NCI-H345 (cell line): Measurements from ENCODE around the gene MAN2B2.
A peak's percentile ranks its signal among the peaks of the same experiment; 100 is the strongest.

Experiments used
- DNase-seq: peaks from one replicate; lab custom pipeline; 2025; lab: John Stamatoyannopoulos, UW

The MAN2B2 gene

DNA sequence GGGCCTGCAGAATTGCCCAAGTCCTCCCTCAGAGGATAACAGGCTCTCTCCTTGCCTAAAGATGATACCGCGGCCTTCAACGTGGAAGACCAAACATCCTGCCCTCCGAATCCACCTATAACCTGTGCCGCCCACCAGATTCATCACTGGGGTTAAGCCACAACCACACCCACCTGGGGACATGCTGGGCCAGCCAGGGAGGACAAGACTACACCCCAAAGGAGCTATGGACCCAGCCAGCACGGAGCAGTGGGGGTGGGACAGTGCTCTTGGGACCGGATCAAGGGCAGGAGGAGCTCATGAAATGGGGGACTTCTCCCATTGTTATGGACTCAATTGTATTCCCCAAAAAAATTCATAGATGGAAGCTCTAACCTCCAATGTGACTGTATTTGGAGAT is 6.8 kb upstream of the MAN2B2 start:
- no peak for DNase-seq

DNA sequence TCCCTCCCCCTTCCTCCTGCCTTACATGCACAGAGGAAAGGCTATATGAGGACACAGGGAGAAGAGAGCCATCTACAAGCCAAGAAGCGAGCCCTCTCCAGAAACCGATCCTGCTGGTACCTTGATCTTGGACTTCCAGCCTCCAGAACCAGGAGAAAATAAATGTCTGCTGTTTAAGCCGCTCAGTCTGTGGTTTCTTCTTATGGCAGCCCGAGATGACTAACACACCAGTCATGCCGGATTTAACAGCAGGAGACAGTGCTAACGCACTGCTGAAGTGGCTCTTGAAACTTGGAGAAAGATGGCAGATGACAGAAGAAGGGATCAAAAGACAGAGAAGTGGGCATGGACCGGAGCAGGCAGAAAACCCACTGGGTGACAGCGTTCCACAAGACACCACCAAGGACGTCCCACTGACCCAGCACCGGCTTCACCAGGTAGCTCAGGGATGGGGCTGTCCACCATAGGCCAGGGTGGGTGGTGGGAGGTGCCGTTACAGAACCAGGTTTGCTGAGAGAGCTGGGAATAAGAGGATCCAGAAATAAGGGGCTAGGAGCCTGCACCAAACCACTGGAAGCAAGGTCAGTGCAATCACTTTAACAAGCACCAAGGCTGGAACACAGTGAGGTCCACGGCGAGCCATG is 6.2 kb upstream of the MAN2B2 start:
- no peak for DNase-seq

DNA sequence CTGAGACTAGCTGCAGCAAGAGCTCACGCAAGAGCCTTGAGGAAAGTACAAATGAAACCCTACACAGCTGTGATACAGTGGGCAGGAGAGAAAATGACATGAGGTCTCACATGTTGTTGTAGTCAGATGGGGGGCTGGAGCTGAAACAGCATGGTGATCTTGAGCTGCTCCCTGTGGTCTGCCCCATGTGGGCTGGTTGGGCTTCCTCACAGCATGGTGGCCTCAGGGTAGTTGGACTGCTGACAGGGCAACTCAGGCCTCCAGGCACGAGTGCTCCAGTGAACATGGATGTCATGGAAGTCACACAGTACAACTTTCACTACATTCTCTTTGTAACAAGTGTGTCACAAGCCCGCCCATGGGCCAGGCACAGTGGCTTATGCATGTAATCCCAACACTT is 3.4 kb upstream of the MAN2B2 start:
- no peak for DNase-seq

DNA sequence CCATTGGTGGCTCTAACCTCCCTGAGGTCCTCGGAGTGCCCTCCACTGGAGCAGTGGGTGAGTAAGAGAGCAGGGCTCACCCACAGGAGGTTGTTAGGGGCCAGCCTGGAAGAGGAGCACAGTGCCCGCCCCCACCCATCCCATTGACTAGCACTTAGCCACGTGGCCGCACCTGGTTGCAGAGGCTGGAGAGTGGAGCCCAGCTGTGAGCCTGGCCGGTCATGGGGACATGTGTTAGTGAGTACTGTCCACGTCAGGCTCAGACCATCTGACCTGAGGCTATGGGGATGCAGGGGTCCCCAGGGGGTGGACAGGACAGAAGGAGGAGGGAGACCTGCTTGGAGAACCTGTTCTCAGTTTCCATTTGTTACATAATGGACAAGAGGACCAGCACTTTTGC is 1.4 kb upstream of the MAN2B2 start:
- DNase-seq = no peak

DNA sequence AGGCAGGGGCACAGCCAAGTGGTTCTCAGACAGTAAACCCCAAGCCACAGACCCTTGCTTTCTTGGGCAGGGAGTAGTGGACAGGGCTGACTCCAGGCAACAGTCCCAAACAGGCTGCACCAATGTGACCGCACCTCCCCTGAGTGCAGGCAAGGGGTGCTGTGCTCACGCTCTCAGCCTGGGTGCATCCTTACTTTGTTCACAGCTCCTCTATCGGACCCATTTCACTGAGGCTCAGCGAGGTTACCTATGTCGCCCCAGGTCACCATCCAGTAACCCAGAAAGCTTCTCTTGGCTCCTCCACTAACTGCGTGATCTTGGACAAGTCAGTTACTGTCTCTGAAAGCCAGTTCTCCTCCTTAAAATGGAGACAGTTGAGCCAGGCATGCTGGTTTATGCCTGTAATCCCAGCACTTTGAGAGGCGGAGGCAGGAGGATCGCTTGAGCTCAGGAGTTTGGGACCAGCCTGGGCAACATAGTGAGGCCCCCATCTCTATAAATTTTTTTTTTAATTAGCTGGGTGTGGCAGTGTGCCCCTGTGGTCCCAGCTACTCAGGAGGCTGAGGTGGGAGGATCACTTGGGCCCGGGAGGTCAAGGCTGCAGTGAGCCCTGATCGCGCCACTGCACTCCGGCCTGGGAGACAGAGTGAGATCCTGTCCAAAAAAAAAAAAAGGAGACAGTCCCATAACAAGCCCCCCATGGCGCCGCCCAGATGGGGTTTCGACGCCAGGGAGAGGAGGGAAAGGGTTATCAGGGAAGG is 823 bp upstream of the MAN2B2 start:
- no peak for DNase-seq

GRCh38 chr4:6575503-6576240 is 683 bp downstream of the MAN2B2 start:
- no peak for DNase-seq

- DNase-seq = no peak
These were observed 1.5 kb downstream of the MAN2B2 start for GRCh38 chr4:6576512-6576911.

- no peak for DNase-seq
These were observed 1.9 kb downstream of the MAN2B2 start for GRCh38 chr4:6576932-6577331.

- no peak for DNase-seq
These were observed 2.4 kb downstream of the MAN2B2 start for GRCh38 chr4:6577409-6577808.

GRCh38 chr4:6578221-6578620 is 3.2 kb downstream of the MAN2B2 start:
- no peak for DNase-seq

GRCh38 chr4:6580353-6580752 is 5.4 kb downstream of the MAN2B2 start:
- no peak for DNase-seq

- no peak for DNase-seq
These were observed 6.7 kb downstream of the MAN2B2 start for GRCh38 chr4:6581566-6582121.

DNA sequence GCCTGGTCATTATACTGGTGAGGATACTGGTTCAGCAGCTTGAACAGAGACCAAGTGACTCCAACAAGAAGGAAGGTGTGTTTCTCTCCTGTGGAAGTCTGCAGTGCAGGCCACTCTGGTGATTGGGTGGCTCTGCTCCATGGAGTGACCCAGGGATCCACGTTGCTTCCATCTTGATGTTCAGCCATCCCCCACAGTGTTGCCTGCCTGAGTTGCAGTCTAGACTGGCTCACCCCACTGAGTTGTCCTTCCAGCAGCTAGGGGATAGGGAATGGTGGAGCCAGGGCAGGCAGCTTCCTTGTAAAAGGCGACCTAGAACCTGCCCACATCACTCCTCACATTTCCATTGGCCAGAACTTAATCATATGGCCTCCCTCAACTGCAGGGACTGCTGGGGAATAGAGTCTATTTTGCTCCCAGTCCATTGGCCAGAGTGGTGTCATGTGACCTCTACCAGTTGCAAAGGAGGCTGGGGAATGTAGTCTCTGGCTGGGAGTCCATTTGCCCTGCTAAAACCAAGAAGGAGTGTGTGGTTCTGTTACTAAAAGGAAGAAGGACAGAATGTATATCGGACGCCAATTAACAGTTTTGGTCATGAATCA is 8.0 kb downstream of the MAN2B2 start:
- no peak for DNase-seq

DNA sequence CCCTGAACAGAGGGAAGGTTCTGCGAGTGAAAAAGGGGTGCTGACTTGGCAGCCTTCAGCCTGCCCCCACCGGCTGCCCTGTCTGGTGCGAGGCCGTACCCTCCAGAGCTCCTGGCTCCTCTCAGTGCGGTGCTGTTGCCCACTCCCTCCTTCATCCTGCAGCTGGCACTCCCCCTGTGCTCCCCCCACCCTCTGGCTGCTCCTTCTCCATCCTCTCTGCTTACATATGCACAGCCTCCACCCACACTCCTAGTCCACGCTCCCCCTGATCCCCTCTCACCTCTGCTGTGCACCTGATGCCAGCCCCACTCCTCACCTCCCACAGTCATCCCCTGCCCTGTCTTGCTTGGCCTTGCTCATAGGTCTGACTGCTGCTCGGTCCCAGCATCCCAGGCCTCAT is 9.9 kb downstream of the MAN2B2 start:
- no peak for DNase-seq

DNA sequence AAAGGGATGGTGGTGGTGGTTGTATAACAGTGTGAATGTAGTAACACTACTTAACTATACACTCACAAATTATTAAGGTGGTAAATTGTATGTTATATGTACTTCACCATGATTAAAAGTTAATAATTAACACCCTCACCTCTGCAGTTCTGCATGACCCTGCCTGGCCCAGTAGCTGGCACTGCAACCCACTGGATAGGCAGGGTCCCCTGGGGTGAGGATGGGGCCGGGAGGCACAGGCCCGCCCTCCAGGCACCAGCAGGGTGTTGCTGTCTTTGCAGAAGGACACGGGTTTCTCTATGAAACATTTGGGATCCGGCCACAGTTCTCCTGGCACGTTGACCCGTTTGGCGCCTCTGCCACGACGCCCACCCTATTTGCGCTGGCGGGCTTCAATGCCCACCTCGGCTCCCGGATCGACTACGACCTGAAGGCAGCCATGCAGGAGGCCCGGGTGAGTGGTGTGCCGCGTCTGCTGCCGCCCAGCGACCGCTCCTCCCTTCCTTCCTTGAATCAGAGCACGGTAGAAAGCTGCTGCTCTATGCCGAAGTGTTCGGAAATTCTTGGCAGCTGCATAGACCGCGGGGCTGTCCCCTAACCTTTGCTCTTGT is 11.8 kb downstream of the MAN2B2 start:
- DNase-seq = no peak

- DNase-seq = no peak
These were observed 14.5 kb downstream of the MAN2B2 start for GRCh38 chr4:6589444-6589843.

DNA sequence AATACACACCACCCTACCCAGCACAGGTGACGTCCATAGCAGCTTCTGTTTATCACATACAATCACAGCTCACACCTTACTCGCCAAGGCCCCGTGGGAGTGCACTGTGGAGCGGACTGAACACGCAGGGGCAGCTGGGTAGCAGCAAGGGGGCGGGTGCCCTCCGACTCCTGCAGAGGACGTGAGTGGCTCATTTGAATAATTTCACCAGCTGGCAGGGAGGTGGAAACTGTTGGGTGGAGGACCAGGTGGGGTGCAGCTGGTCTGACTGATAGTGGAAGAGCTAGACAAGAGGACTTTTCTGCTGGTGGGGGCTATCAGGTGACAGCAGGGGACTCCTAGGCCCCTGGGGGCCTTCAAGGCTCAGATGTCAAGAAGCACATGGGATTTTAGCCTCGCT is 16.3 kb downstream of the MAN2B2 start:
- peak; percentile 58 for DNase-seq

- no peak for DNase-seq
These were observed 16.8 kb downstream of the MAN2B2 start for GRCh38 chr4:6591781-6592180.

DNA sequence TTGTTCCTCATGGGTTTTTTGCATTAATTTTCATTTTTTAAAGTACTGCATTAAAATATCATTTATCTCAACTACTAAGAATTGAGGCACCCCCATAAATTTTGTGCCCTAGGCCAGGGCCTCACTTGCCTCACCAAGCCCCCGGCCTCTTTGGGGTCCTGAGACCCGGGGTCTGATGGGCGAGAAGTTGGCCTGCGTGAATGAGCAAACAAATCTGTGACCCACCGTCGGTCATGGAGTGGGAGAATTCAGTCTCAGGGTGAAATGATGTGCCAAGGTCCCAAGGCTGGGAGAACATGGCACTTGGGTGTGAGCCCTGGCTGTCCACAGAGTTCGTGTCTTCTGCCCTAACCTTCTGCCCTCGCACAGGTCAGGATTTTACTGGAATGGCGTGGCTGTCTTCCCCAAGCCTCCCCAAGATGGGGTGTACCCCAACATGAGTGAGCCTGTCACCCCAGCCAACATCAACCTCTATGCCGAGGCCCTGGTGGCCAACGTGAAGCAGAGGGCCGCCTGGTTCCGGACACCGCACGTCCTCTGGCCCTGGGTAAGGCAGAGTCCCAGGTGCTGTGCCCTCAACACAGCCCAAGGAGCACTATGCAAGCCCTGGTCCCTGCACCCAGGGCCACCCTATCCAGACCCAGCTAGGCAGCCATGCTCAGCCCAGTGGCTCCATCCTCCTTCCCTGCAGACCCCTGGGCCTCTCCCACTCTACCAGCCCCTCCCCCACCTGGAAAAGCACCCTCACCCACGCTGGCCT is 18.0 kb downstream of the MAN2B2 start:
- no peak for DNase-seq

DNA sequence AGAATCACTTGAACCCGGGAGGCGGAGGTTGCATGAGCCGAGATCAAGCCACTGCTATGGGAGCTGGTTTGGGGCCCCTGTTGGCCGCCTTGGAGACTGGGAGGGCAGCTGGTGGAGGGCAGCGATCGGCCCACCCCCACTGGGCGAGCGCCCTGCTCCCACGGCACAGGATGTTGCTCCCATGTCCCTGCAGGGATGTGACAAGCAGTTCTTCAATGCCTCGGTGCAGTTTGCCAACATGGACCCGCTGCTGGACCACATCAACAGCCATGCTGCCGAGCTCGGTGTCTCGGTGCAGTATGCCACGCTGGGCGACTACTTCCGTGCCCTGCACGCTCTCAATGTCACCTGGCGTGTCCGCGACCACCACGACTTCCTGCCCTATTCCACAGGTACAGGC is 19.4 kb downstream of the MAN2B2 start:
- DNase-seq = no peak

- no peak for DNase-seq
These were observed 19.9 kb downstream of the MAN2B2 start for GRCh38 chr4:6594826-6595355.
